HG03159 (cell line): Measurements from ENCODE around the gene ART1.

Source experiments
- ATAC-seq: cut with Tn5 transposase; IDR thresholded peaks from one replicate; pipeline ENCODE4 v1.9.1; 2021; ENCODE audit warnings: mild to moderate bottlenecking, moderate library complexity; ENCODE audit not compliant: unreplicated experiment

ART1 gene

DNA sequence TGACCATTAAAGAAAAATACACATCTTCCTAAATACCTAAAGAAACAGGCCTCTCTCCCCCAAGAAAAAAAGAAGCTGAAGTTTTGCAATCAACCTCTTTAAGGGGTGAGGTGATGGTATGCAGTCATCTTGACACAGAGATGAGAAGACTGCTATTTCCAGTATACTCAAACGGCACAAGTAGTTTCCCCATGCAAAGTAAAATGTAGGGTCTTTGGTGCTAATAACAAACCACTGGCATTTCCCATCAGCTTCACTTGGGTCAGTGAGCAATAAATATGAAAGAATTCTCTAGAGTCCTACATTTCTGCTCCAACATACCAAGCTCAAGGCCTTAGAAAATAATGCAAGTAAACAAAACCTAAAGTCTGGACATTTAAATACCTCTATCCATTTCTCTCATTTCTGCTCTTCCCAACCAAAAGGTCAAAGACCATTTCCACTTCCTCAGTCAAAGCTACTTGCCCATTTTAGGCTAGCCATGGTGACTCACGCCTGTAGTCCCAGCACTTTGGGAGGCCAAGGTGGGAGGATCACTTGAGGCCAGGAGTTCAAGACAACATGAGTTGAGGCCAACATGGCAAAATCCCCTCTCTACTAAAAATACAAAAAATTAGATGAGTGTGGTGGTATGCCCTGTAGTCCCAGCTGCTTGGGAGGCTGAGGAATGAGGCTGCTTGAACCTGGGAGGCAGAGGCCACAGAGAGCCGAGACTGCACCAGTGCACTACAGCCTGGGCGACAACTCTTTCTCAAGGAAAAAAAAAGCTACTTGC lies 65.7 kb downstream of the ART1 start:
- ATAC-seq: no peak

DNA sequence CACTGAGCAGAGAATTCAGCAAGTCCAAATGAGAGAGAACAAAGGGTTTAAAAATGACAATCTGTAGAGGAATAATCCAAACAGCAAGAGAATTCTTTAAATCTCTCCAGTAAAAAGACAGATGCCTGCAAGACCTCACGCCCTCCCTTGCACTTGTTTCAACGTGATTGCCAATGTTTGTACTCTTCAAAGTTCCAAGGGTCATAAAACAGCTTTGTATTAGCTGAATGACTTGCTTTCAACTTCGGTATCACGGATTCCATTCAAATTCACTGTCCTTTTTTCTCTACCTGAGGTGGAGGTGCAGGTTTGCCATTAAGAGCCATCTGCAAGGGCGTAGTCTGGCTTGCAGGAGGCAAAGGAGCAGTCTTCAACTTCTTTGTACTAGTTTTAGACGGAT lies 67.3 kb downstream of the ART1 start:
- ATAC-seq: no peak
